Subcutaneous abdominal adipose tissue (tissue), 5 donors: ENCODE data around the gene PLSCR4.

Source experiments
- H3K27ac ChIP-seq: one replicate; pipeline ENCODE4 v1.7.0; 2013; ENCODE audit warnings: low read depth, mild to moderate bottlenecking, inconsistent platforms, low read length, moderate library complexity
- H3K27me3 ChIP-seq, 5 donors: one replicate each; pipeline ENCODE4 v1.7.0; 2013; ENCODE audit warnings: low read length in 5 of 5, inconsistent platforms in 1 of 5; ENCODE audit not compliant: control insufficient read depth in 5 of 5, insufficient read depth in 4 of 5
- H3K36me3 ChIP-seq, 5 donors: one replicate each; pipeline ENCODE4 v1.7.0; 2013; ENCODE audit warnings: low read length in 5 of 5; ENCODE audit not compliant: control insufficient read depth in 5 of 5, insufficient read depth in 5 of 5
- H3K4me1 ChIP-seq, 5 donors: one replicate each; pipeline ENCODE4 v1.7.0; 2013; ENCODE audit warnings: low read length in 5 of 5, mild to moderate bottlenecking in 3 of 5, moderate library complexity in 1 of 5; ENCODE audit not compliant: control insufficient read depth in 5 of 5, insufficient read depth in 5 of 5
- H3K4me3 ChIP-seq, 5 donors: one replicate each; pipeline ENCODE4 v1.7.0; 2013; ENCODE audit warnings: low read length in 5 of 5, low read depth in 1 of 5
- H3K9ac ChIP-seq, 5 donors: one replicate each; pipeline ENCODE4 v1.7.0; 2013; ENCODE audit warnings: low read length in 5 of 5, mild to moderate bottlenecking in 4 of 5, moderate library complexity in 3 of 5
- H3K9me3 ChIP-seq, 5 donors: one replicate each; pipeline ENCODE4 v1.7.0; 2013; ENCODE audit warnings: low read length in 5 of 5; ENCODE audit not compliant: control insufficient read depth in 5 of 5
- donor health status: healthy.
- donor health status: healthy.
- donor health status: healthy.
- donor health status: healthy.
- donor health status: healthy.

PLSCR4 gene

GRCh38 chr3:146165877-146166276, 85.0 kb downstream of the PLSCR4 start:
- Histone ChIP-seq H3K4me1 (peaks cover 4 to 35% (median 17%) of the 10 kb centered on the region in 5 donors), H3K36me3 (no peaks in the 10 kb centered on the region), H3K27me3 (no peaks in the 10 kb centered on the region), H3K4me3 (no peak overlapping the region), H3K9ac (no peak overlapping the region), H3K27ac (peak overlapping the region; percentile 95), H3K9me3 (peaks cover 0 to 2% (median 0%) of the 10 kb centered on the region in 5 donors)

- Histone ChIP-seq H3K9ac (no peak overlapping the region), H3K4me1 (peaks cover 4 to 40% (median 24%) of the 10 kb centered on the region in 5 donors)
These were observed 85.7 kb downstream of the PLSCR4 start for GRCh38 chr3:146164971-146165769.

GRCh38 chr3:146164506-146164905, 86.4 kb downstream of the PLSCR4 start:
- no peak overlapping the region for H3K27ac ChIP-seq
- H3K27me3 ChIP-seq, result no peaks in the 10 kb centered on the region
- H3K36me3 ChIP-seq, result no peaks in the 10 kb centered on the region
- no peak overlapping the region for H3K4me3 ChIP-seq
- no peak overlapping the region for H3K9ac ChIP-seq
- H3K4me1 ChIP-seq, result peaks cover 4 to 44% (median 26%) of the 10 kb centered on the region in 5 donors
- H3K9me3 ChIP-seq, result no peaks in the 10 kb centered on the region

More at GRCh38 chr3:146164971-146165769, 85.7 kb downstream of the PLSCR4 start:
- H3K27ac ChIP-seq, result peak overlapping the region; percentile 95
- H3K27me3 ChIP-seq, result no peaks in the 10 kb centered on the region
- no peak overlapping the region for H3K4me3 ChIP-seq
- no peaks in the 10 kb centered on the region for H3K9me3 ChIP-seq
- no peaks in the 10 kb centered on the region for H3K36me3 ChIP-seq

GRCh38 chr3:146164071-146164470, 86.8 kb downstream of the PLSCR4 start:
- Histone ChIP-seq H3K4me3 (no peak overlapping the region), H3K27me3 (no peaks in the 10 kb centered on the region), H3K9me3 (no peaks in the 10 kb centered on the region), H3K4me1 (peaks cover 4 to 45% (median 30%) of the 10 kb centered on the region in 5 donors), H3K27ac (no peak overlapping the region), H3K36me3 (no peaks in the 10 kb centered on the region), H3K9ac (no peak overlapping the region)

GRCh38 chr3:146163584-146163983, 87.3 kb downstream of the PLSCR4 start:
- no peak overlapping the region for H3K27ac ChIP-seq
- H3K27me3 ChIP-seq, result no peaks in the 10 kb centered on the region
- H3K9me3 ChIP-seq, result no peaks in the 10 kb centered on the region
- H3K4me1 ChIP-seq, result peaks cover 4 to 50% (median 35%) of the 10 kb centered on the region in 5 donors
- no peak overlapping the region for H3K9ac ChIP-seq
- H3K4me3 ChIP-seq, result no peak overlapping the region
- no peaks in the 10 kb centered on the region for H3K36me3 ChIP-seq

- H3K4me3 ChIP-seq, result no peak overlapping the region
These were observed 88.3 kb downstream of the PLSCR4 start for GRCh38 chr3:146162561-146162960.

GRCh38 chr3:146161663-146162002, 89.3 kb downstream of the PLSCR4 start:
- Histone ChIP-seq H3K36me3 (no peaks in the 10 kb centered on the region), H3K4me1 (peaks cover 4 to 65% (median 53%) of the 10 kb centered on the region in 5 donors), H3K27me3 (no peaks in the 10 kb centered on the region), H3K9me3 (no peaks in the 10 kb centered on the region), H3K9ac (peak overlapping the region; percentile 76 to 94 (median 84)), H3K27ac (peak overlapping the region; percentile 99), H3K4me3 (peak overlapping the region; percentile 79 to 95 (median 83))

More at GRCh38 chr3:146162561-146162960, 88.3 kb downstream of the PLSCR4 start:
- Histone ChIP-seq H3K9ac (no peak overlapping the region), H3K4me1 (peaks cover 4 to 60% (median 45%) of the 10 kb centered on the region in 5 donors), H3K9me3 (no peaks in the 10 kb centered on the region), H3K27me3 (no peaks in the 10 kb centered on the region), H3K36me3 (no peaks in the 10 kb centered on the region), H3K27ac (peak overlapping the region; percentile 99)

- Histone ChIP-seq H3K4me1 (peaks cover 4 to 67% (median 58%) of the 10 kb centered on the region in 5 donors), H3K27me3 (no peaks in the 10 kb centered on the region), H3K9me3 (no peaks in the 10 kb centered on the region), H3K4me3 (peak within 1 kb of the TSS; percentile 79 to 98 (median 83)), H3K27ac (peak within 1 kb of the TSS; percentile 99), H3K9ac (peak within 1 kb of the TSS; percentile 84 to 94 (median 91)), H3K36me3 (no peaks in the 10 kb centered on the region)
These were observed 89.8 kb downstream of the PLSCR4 start, which contains the start of gene PLOD2 for GRCh38 chr3:146160964-146161662. PLOD2 (minus strand) TSS chr3:146161184; CDS start chr3:146160989, 195 bp downstream.

GRCh38 chr3:146160321-146160963, 90.5 kb downstream of the PLSCR4 start:
- H3K9ac ChIP-seq, result peak overlapping the region; percentile 66 to 94 (median 91)
- H3K27me3 ChIP-seq, result no peaks in the 10 kb centered on the region
- peak overlapping the region; percentile 99 for H3K27ac ChIP-seq
- no peaks in the 10 kb centered on the region for H3K36me3 ChIP-seq
- H3K4me3 ChIP-seq, result peak overlapping the region; percentile 79 to 98 (median 83)
- H3K4me1 ChIP-seq, result peaks cover 4 to 72% (median 59%) of the 10 kb centered on the region in 5 donors
- no peaks in the 10 kb centered on the region for H3K9me3 ChIP-seq
